Activated T-cell treated with anti-CD3 and anti-CD28 coated beads, Interleukin-2, amount 50 U/mL, for 72 hours (primary cell): Measurements from ENCODE around the gene DCAF7. TPM values are rescaled to one million over a fixed set of nuclear protein-coding genes. Genes with fewer than 3 reads are reported as not detected.

ENCODE experiments used
- ATAC-seq, 2 donors: fragments of 150-1000 bp; cut with Tn5 transposase; replicated peaks in 1 of 2; 2 replicates each; pipeline ENCODE4 v1.10.0; 2021; ENCODE audit warnings: moderate library complexity in 2 of 2, mild to moderate bottlenecking in 1 of 2
- DNase-seq, 2 donors: peaks; one replicate each; pipeline ENCODE4 v3.0.0; 2021 to 2022; ENCODE audit warnings: mixed read lengths in 1 of 2
- H3K27ac Mint-ChIP-seq: one replicate; pipeline ENCODE4 v1.8.0; 2022; ENCODE audit warnings: mild to moderate bottlenecking, moderate library complexity, mixed read lengths
- H3K27me3 Mint-ChIP-seq: one replicate; pipeline ENCODE4 v1.8.0; 2022; ENCODE audit warnings: low read depth, mixed read lengths
- H3K36me3 Mint-ChIP-seq, 2 donors: one replicate each; pipeline ENCODE4 v1.8.0; 2022; ENCODE audit warnings: mixed read lengths in 2 of 2, mild to moderate bottlenecking in 1 of 2; ENCODE audit not compliant: insufficient read depth in 2 of 2
- H3K4me1 Mint-ChIP-seq: one replicate; pipeline ENCODE4 v1.8.0; 2022; ENCODE audit warnings: low read depth, mixed read lengths
- H3K4me3 Mint-ChIP-seq, 2 donors: one replicate each; pipeline ENCODE4 v1.8.0; 2022; ENCODE audit warnings: mild to moderate bottlenecking in 2 of 2, mixed read lengths in 2 of 2, moderate library complexity in 2 of 2
- H3K9me3 Mint-ChIP-seq, 2 donors: one replicate each; pipeline ENCODE4 v1.8.0; 2022; ENCODE audit warnings: mixed read lengths in 2 of 2
- total RNA-seq, 2 donors: library from RNA; stranded (reverse); gene quantifications; one replicate each; pipeline ENCODE4 v1.2.3, GENCODE V29; 2022

DCAF7 gene
- total RNA-seq, 2 donors from 2014 or later = 124 to 126 TPM

DNA sequence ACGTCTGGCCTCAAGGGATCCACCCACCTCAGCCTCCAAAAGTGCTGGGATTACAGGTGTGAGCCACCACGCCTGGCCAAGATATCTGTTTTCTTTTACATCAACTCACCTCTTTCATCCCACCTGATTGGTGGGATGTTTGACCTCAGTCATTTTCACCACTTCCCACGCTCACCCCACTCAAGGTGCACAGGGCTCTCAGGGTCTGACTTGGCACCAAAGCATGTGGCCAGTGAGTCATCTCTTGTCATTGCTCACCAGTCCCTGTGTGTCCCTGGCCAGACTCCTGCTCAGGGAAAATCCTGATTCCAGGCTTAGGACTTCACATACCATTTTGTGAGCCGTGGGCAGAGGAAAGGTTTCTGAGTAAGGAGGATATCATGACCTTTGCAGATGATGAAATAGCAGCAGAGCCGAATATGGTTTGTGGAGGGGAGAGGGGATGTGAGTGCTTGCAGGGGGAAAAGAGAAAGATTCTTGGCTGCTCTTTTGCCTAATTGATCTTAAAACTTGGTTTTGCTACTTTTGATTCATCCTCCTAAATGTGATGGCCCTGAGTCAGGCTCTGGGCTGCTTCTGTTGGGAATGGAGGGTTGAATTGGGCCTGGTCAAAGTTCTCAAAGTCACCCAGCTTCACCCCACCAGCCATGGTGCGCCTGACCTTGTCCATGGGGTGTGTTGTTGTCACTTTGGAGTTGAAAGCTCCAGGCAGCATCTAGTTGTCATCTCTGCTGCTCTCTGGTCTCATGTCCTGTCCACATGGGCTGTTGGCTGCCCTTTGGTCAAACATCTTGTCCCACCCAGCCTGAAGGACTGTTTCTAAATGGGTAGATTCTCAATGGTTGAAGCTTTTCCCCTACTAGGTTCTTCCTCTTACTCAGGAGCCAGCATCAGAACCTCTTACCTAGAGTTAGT lies 33.1 kb upstream of the DCAF7 start:
- no peaks in the 10 kb centered on the region for H3K9me3 Mint-ChIP-seq
- H3K27me3 Mint-ChIP-seq = peaks cover 21% of the 10 kb centered on the region
- DNase-seq (peak; percentile 70), ATAC-seq (peak; percentile 93 to 94)
- peak overlapping the region in 1 of 2 donors; percentile 41 for H3K4me3 Mint-ChIP-seq
- H3K36me3 Mint-ChIP-seq = no peaks in the 10 kb centered on the region
- peaks cover 24% of the 10 kb centered on the region for H3K4me1 Mint-ChIP-seq
- H3K27ac Mint-ChIP-seq = peak overlapping the region; percentile 64

DNA sequence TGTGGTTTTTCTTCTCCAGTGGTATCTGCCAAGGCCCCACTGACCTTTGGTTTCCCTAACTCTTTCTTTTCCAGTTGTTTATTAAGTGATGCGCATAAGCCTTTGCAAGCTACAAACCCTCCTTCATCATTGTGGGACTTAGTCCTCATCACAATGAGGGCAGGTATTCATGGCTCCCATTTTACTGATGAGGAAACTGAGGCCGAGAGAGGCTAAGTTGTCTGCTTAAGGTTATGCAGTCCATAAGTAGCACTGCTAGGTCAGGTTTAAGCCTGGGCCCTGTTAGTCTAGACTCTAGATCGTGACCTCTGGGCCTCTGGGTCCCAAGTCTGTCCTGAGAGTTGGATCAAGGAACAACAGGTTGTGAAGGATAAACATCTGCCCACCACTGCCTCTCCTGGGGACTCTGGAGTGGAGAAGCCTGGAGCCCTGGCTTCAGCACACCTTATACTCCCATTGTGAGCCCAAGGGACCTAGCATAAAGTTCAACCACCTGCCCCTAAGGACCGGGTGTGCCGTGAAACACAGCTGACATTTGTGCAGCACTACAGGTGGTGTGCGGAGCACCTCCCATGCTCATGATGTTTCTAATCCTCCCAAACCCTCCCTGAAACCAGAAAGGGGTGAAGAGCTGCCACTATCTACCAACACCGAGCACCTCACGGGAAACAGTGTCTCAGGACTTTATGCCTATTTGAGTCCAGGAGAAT lies 32.3 kb upstream of the DCAF7 start:
- Mint-ChIP-seq H3K4me1 (peaks cover 24% of the 10 kb centered on the region), H3K27me3 (peaks cover 21% of the 10 kb centered on the region), H3K9me3 (no peaks in the 10 kb centered on the region), H3K27ac (no peak overlapping the region), H3K4me3 (no peak overlapping the region), H3K36me3 (no peaks in the 10 kb centered on the region)
- ATAC-seq (no peak), DNase-seq (no peak)

DNA sequence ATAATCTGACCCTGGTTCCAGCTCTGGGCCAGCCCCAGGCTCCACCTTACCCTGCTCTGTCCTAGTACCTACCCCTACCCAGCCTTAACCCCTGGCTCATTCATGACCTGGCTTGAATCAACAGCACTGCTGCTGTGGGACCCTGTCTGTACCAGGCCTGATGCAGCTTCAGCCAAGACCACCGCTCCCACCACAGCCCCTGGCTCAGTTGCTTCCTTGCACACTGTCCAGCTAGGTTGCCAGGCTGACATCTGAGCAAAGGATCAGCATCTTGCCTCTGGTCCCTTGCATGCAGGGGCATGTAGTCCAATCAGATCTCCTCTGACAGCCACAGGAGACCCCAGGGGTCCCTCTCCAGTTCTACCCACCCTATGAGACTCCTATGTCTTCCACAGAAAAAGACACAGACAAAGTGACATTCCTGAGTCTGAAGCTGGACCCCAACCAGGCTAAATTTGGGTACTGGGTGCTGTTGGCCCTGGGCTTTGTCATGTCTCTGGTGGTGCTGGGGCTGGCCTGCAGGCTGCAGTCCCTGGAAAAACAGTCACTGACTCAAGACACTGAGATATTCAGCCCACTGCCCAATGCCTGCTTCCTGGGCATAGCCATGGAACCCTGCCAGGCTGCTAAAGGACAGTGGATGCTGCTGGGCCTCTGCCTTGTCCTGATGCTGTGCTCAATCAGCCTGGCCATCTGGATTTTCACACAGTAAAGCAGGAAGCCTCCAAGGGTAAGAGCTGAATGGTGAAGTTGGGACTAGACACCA lies 31.0 kb upstream of the DCAF7 start:
- Mint-ChIP-seq H3K4me3 (no peak overlapping the region), H3K4me1 (peaks cover 31% of the 10 kb centered on the region), H3K27me3 (peaks cover 25% of the 10 kb centered on the region), H3K36me3 (no peaks in the 10 kb centered on the region), H3K9me3 (no peaks in the 10 kb centered on the region), H3K27ac (no peak overlapping the region)
- no peak for DNase-seq
- no peak for ATAC-seq

GRCh38 chr17:63519972-63520882 lies 30.1 kb upstream of the DCAF7 start:
- peaks cover 29% of the 10 kb centered on the region for H3K27me3 Mint-ChIP-seq
- DNase-seq (no peak), ATAC-seq (no peak)
- no peaks in the 10 kb centered on the region for H3K9me3 Mint-ChIP-seq
- no peaks in the 10 kb centered on the region for H3K36me3 Mint-ChIP-seq
- H3K27ac Mint-ChIP-seq = no peak overlapping the region
- H3K4me3 Mint-ChIP-seq = no peak overlapping the region
- peaks cover 23% of the 10 kb centered on the region for H3K4me1 Mint-ChIP-seq

- Mint-ChIP-seq H3K36me3 (no peaks in the 10 kb centered on the region), H3K27me3 (peaks cover 34% of the 10 kb centered on the region), H3K4me3 (peak within 1 kb of the TSS in 1 of 2 donors; percentile 50), H3K4me1 (peaks cover 7% of the 10 kb centered on the region), H3K9me3 (no peaks in the 10 kb centered on the region), H3K27ac (no peak within 1 kb of the TSS)
- DNase-seq = no peak
- no peak for ATAC-seq
Observed at GRCh38 chr17:63523253-63523855, 26.9 kb upstream of the DCAF7 start, which contains the start of gene KCNH6. Gene KCNH6, plus strand, starts transcription at chr17:63523358. Its CDS starts 56 bp downstream, at chr17:63523414.

DNA sequence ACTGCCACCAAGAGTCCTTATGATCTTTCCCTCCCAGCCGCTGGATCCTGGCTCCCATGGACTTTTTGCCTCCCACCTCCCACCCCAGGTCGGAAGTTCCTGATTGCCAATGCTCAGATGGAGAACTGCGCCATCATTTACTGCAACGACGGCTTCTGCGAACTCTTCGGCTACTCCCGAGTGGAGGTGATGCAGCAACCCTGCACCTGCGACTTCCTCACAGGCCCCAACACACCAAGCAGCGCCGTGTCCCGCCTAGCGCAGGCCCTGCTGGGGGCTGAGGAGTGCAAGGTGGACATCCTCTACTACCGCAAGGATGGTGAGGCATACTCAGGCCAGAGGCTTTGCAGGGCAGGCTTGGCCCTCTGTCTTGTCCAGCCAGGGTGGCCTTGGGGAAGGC lies 26.2 kb upstream of the DCAF7 start:
- Mint-ChIP-seq H3K36me3 (no peaks in the 10 kb centered on the region), H3K4me1 (peaks cover 7% of the 10 kb centered on the region), H3K27me3 (peaks cover 31% of the 10 kb centered on the region), H3K4me3 (peak overlapping the region in 1 of 2 donors; percentile 50), H3K9me3 (no peaks in the 10 kb centered on the region), H3K27ac (no peak overlapping the region)
- DNase-seq (no peak), ATAC-seq (no peak)

DNA sequence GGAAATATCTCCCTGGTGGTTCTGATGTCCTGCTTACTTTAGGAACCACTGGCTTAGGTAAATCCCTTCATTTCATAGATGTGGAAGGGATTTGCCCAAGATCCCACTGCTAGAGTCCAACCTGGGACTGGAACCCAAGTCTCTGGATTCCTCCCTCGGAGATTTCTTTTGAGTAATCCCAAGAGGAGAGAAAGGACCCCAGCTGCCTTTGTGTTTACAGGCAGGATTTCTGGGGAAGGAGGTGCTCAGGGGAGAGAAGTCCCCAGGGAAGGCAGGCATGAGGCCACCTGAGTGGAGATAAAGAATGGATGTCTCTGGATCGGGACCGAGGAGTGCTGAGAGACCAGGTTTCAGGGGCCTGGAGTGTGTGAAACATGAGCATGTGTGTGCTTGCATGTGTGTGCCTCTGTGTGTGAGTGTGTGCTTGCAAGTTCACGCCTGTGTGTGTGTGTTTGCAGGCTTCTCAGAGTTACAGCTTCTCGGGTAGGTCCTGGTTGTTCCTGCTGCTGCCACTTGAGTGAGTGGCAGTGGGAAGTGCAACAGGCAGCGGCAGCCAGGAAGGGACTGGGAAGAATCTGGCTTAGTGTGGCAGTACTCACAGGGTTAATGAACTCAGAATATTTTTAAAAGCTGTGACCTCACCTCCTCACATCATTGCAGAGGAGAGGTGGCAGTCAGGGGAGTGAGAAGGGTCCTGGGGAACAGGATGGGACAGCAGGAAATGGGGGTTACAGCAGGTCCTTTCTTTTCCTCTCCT lies 24.9 kb upstream of the DCAF7 start:
- no peaks in the 10 kb centered on the region for H3K36me3 Mint-ChIP-seq
- H3K27me3 Mint-ChIP-seq = peaks cover 31% of the 10 kb centered on the region
- H3K9me3 Mint-ChIP-seq = no peaks in the 10 kb centered on the region
- ATAC-seq (no peak), DNase-seq (no peak)
- no peak overlapping the region for H3K27ac Mint-ChIP-seq
- peaks cover 7% of the 10 kb centered on the region for H3K4me1 Mint-ChIP-seq
- H3K4me3 Mint-ChIP-seq = no peak overlapping the region

DNA sequence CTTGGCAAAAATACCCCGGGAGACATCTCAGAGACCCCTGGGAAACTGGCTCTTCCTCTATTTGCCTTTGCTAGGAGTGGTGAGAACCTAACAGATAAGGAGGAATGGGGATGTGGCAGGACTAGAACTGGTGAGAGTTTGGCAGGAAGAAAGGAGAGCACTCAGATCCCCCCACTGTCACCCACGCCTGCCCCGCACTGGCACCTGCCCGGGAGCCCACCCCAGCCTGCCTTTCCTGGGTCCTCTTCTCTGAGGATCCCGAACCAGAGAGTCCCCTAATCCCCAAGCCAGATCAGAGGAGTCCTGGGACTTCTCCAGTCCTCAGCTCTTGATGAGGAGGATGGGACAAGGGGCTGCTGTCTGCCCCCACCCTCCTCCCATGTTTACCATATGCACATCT lies 23.4 kb upstream of the DCAF7 start:
- Mint-ChIP-seq H3K9me3 (no peaks in the 10 kb centered on the region), H3K27me3 (peaks cover 31% of the 10 kb centered on the region), H3K4me1 (peaks cover 7% of the 10 kb centered on the region), H3K36me3 (no peaks in the 10 kb centered on the region), H3K27ac (no peak overlapping the region), H3K4me3 (no peak overlapping the region)
- no peak for ATAC-seq
- DNase-seq = no peak

DNA sequence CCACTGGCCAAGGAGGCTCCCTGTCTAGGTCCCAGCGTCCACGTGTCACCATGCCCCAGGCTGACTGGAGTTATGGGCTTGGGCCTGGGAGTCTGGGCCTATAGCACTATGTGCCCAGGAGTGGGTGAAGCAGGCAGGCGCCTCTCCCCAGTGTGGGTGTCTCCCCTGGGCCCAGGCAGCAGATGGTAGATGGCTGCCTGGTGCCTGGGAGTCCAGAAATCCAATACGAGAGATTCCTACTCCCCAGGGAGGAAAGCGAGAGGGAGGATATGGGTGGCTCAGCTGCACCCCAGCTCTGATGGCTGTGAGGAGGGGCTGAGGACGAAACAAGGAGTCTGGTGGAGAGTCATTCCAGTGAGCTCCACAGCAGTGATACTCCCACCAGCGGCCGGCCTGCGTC lies 22.1 kb upstream of the DCAF7 start:
- Mint-ChIP-seq H3K27me3 (peaks cover 31% of the 10 kb centered on the region), H3K27ac (no peak overlapping the region)
- ATAC-seq = no peak

DNA sequence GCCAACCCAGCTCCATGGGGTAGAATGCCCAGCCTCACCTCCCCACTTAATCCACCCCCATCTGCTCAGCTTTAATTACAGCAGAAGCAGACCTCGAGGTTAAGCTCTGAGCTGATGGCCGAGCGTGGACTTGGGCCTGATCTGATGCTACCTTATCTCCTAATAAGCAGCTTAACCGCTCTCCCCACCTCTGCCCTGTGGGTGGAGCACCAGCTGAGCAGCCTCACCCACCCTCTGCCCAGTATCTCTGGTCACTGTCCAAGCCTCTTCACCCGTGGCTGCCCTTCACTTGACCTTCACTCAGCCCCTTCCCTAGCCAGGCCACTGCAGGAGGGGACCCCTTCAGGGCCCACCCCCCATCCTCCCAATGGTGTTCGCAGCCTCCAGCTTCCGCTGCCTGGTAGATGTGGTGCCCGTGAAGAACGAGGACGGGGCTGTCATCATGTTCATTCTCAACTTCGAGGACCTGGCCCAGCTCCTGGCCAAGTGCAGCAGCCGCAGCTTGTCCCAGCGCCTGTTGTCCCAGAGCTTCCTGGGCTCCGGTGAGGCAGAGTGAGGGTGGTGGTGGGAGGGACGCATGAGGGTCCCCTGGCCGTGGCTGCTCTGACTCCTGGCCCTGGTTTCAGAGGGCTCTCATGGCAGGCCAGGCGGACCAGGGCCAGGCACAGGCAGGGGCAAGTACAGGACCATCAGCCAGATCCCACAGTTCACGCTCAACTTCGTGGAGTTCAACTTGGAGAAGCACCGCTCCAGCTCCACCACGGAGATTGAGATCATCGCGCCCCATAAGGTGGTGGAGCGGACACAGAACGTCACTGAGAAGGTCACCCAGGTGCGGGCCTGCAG lies 20.3 kb upstream of the DCAF7 start:
- Mint-ChIP-seq H3K4me1 (no peaks in the 10 kb centered on the region), H3K36me3 (no peaks in the 10 kb centered on the region), H3K27ac (no peak overlapping the region), H3K9me3 (no peaks in the 10 kb centered on the region), H3K27me3 (peaks cover 16% of the 10 kb centered on the region), H3K4me3 (no peak overlapping the region)
- ATAC-seq (no peak), DNase-seq (no peak)

More for the DNA sequence above, 22.1 kb upstream of the DCAF7 start:
- no peaks in the 10 kb centered on the region for H3K36me3 Mint-ChIP-seq
- peaks cover 7% of the 10 kb centered on the region for H3K4me1 Mint-ChIP-seq
- no peak for DNase-seq
- no peaks in the 10 kb centered on the region for H3K9me3 Mint-ChIP-seq
- H3K4me3 Mint-ChIP-seq = no peak overlapping the region

DNA sequence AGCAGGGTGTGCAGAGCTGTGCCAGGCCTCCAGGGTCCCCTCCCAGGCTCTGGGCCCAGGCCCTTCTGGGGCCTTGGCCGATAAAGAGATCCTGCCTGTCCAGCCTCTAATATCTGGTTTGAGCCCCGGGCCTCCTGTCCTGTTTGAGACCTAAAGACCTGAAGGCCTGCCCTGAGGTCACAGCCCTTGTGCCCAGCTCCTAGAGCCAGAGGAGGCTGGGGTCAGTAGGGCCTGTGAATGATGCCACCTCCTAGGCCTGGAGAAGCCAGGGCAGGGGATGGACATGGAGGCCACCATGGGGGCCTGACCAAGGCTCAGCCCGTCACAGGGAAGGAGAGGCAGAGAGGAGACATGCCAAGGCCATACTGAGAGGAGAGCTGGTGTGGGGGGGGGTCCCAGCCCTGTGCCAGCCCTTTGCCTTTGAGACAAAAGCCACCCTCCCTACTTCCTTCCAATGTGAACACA lies 19.7 kb upstream of the DCAF7 start:
- H3K27me3 Mint-ChIP-seq = peaks cover 15% of the 10 kb centered on the region
- no peaks in the 10 kb centered on the region for H3K36me3 Mint-ChIP-seq
- no peak overlapping the region for H3K27ac Mint-ChIP-seq
- DNase-seq (no peak), ATAC-seq (no peak)
- no peak overlapping the region for H3K4me3 Mint-ChIP-seq
- no peaks in the 10 kb centered on the region for H3K9me3 Mint-ChIP-seq
- no peaks in the 10 kb centered on the region for H3K4me1 Mint-ChIP-seq
